GM12865 (cell line): ENCODE results near the gene SSH2.
"Not testable (repeated sequence)": the region's sequence is repeated elsewhere in the genome, so short reads cannot be mapped to it uniquely, and the experiment has no call there.

Experiments used
- DNase-seq: peaks from one replicate; pipeline ENCODE4 v3.0.0; 2010; ENCODE audit warnings: low read depth
- H3K4me3 ChIP-seq: 2 replicates; pipeline ENCODE4 v1.5.1; 2011; ENCODE audit warnings: mild to moderate bottlenecking, low read depth, low read length, control low read depth
- CTCF ChIP-seq: IDR thresholded peaks from 2 replicates; pipeline ENCODE4 v1.5.1; 2011; ENCODE audit warnings: low read length, control low read depth, low read depth, inconsistent platforms; ENCODE audit not compliant: insufficient read depth; ENCODE audit errors: missing control alignments

The SSH2 gene

GRCh38 chr17:29941334-29941733 is 11.3 kb upstream of the SSH2 start, which contains the start of gene EFCAB5:
Gene EFCAB5 (plus strand): TSS chr17:29941634. CDS start chr17:29941797, 163 bp downstream.
- DNase-seq: no peak
- H3K4me3 ChIP-seq: no peak within 1 kb of the TSS
- TF ChIP-seq CTCF: no peak

- no peak overlapping the region for H3K4me3 ChIP-seq
- TF ChIP-seq CTCF: no peak
- DNase-seq: no peak
These were observed 6.7 kb upstream of the SSH2 start for GRCh38 chr17:29936724-29937123.

- not testable (repeated sequence) for DNase-seq
These were observed 5.9 kb upstream of the SSH2 start for GRCh38 chr17:29935909-29936308.

GRCh38 chr17:29933379-29933778 is 3.4 kb upstream of the SSH2 start:
- no peak for DNase-seq
- TF ChIP-seq CTCF: no peak
- no peak overlapping the region for H3K4me3 ChIP-seq

More at GRCh38 chr17:29935909-29936308, 5.9 kb upstream of the SSH2 start:
- not testable (repeated sequence) for H3K4me3 ChIP-seq

- peak; percentile 84 for TF ChIP-seq CTCF
- H3K4me3 ChIP-seq: peak overlapping the region; percentile 82
- peak; percentile 94 for DNase-seq
These were observed 1.4 kb upstream of the SSH2 start for GRCh38 chr17:29931231-29931932.

GRCh38 chr17:29930409-29931010 is 482 bp upstream of the SSH2 start:
- DNase-seq: peak; percentile 7
- TF ChIP-seq CTCF: no peak

GRCh38 chr17:29929006-29929532 is 959 bp downstream of the SSH2 start:
- H3K4me3 ChIP-seq: peak overlapping the region; percentile 82
- TF ChIP-seq CTCF: no peak
- DNase-seq: peak; percentile 51

More at GRCh38 chr17:29930409-29931010, 482 bp upstream of the SSH2 start:
- peak overlapping the region; percentile 82 for H3K4me3 ChIP-seq
